Measurements from ENCODE around the gene CYP4F2. TPM values are rescaled to one million over a fixed set of nuclear protein-coding genes. Genes with fewer than 3 reads are reported as not detected.
"Not testable (repeated sequence)": the region's sequence is repeated elsewhere in the genome, so short reads cannot be mapped to it uniquely, and the experiment has no call there.

CYP4F2 gene
- total and polyA plus RNA-seq, 9 of the 15 experiments (the other 6 are each of a cell fraction or from before 2014, with no cell fraction given): 0.10 to 0.56 (median 0.32) TPM; not detected in 2

- not testable (repeated sequence) for TF ChIP-seq NR4A1, ZBTB40 (CRISPR knock-in tag; IDR thresholded peaks at IDR 0.05)
- TF ChIP-seq NR4A1 (tag; IDR thresholded peaks at IDR 0.05): 0 out of 2 replicates have a peak, but pooled peaks have one; percentile 33
- peak; percentile 66 for TF ChIP-seq ARID1B (IDR thresholded peaks at IDR 0.05)
- TF ChIP-seq MBD2 (IDR thresholded peaks at IDR 0.05; ENCODE audit: borderline replicate concordance, low read depth): 0 out of 2 replicates have a peak, but pooled peaks have one; percentile 37
- TF ChIP-seq TCF3 (CRISPR knock-in tag; IDR thresholded peaks at IDR 0.05): peak; percentile 59
- 0 out of 2 replicates have a peak, but pooled peaks have one; percentile 44 for TF ChIP-seq ZBTB40 (IDR thresholded peaks at IDR 0.05)
- TF ChIP-seq ZEB2 (IDR thresholded peaks at IDR 0.05): peak; percentile 90
- 0 out of 2 replicates have a peak, but pooled peaks have one; percentile 10 for TF ChIP-seq TAF7 (tag; IDR thresholded peaks at IDR 0.05)
- TF ChIP-seq HBP1 (CRISPR knock-in tag; IDR thresholded peaks at IDR 0.05): peak; percentile 46; the same call in 1 of the 2 replicates
- TF ChIP-seq HEY1 (CRISPR knock-in tag; IDR thresholded peaks at IDR 0.05; ENCODE audit: borderline replicate concordance): 0 out of 2 replicates have a peak, but pooled peaks have one; percentile 32
- peak; percentile 36; the same call in 1 of the 2 replicates for TF ChIP-seq CTBP1 (IDR thresholded peaks at IDR 0.05; ENCODE audit: borderline replicate concordance)
- TF ChIP-seq CEBPB (tag; IDR thresholded peaks at IDR 0.05): 0 out of 2 replicates have a peak, but pooled peaks have one; percentile 10
- peak; percentile 10; the same call in 1 of the 2 replicates for TF ChIP-seq NCOR1 (IDR thresholded peaks at IDR 0.05)
- peak in 1 of 2 experiments; percentile 77; a peak in 2 of 4 replicates for TF ChIP-seq FOXA3 (CRISPR knock-in tag; conservative IDR thresholded peaks at IDR 0.05 in 1 of 2, IDR thresholded peaks at IDR 0.05 in 1 of 2)
Measured at GRCh38 chr19:15835565-15836329, 62.1 kb downstream of the CYP4F2 start (continued).

All from K562 (cell line).